Urothelium cell line (cell line): Measurements from ENCODE around the gene PDXDC1.
"Not testable (repeated sequence)": the region's sequence is repeated elsewhere in the genome, so short reads cannot be mapped to it uniquely, and the experiment has no call there.

ENCODE experiments used
- DNase-seq: peaks from one replicate; pipeline ENCODE4 v3.0.0; 2011; ENCODE audit warnings: low spot score, mixed read lengths
- FAIRE-seq: peaks from 2 replicates; lab custom pipeline; 2011; peaks lifted over from hg19 to GRCh38; lab: Jason Lieb, UNC

PDXDC1 gene

DNA sequence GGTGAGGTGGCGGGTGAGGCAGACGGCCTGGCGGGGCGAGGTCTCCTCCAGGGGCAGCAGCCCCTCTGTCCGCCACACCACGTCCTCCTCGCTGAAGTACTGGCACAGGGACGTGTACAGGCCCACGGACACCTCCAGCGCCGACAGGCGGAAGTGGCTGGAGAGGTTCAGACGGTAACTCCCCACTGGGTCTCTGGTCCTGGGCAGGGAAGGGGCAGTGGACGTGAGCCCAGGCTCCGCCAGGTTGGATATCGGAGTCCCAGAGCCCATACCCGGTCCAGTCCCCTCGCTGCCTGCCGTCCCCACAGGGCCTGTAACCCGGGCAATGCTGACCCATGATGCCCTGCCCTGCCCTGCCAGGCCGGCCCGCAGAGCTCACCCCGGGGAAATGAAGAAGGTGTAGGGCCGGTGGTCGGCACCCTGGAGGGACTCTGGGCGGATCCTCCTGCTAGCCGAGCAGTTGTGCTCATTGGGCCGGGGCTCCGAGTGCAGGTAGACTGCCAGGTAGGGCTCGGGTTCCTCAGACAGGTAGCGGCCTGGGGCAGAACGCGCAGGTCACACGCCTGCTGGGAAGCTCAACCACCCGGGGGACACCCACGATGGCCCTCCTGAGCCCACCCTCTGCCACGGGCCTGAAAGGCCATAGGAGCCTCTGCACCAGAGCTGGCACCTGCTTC, 155.6 kb downstream of the PDXDC1 start:
- DNase-seq, FAIRE-seq: not testable (repeated sequence)

DNA sequence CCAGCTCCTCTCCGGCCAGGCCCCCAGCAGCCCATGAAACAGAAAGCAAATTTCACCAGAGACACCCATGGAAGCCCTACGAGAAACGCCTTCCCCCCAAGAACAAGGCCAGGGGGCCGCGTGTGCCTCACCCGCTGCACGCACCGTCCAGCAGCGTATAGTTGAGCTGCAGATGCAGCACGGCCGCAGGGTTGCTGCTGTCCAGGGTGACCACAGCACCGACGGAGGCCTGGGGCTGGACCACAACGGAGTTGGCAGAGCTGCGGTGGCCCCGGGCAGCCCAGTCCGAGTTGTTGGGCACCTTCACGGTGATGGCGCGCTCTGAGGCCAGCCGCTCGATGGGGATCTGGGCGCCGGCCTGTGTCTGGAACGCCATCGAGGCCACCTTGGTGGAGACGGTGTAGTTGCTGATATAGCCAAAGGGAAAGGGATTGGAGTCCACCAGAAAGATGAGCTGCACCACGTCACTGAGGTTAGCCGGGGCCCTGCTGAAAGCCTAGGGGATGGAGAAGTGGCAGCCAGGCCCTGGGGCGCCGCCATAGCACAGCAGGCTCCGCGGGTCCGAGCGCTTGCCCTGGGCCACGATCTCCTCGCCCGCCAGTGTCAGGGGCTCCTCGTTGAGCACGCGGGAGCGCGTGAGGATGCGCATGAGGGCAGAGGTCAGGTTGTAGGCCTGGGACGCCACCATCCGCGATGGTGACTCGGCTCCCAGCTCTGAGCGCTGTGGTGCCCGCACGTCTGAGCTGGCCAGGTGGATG, 156.3 kb downstream of the PDXDC1 start:
- not testable (repeated sequence) for DNase-seq, FAIRE-seq

DNA sequence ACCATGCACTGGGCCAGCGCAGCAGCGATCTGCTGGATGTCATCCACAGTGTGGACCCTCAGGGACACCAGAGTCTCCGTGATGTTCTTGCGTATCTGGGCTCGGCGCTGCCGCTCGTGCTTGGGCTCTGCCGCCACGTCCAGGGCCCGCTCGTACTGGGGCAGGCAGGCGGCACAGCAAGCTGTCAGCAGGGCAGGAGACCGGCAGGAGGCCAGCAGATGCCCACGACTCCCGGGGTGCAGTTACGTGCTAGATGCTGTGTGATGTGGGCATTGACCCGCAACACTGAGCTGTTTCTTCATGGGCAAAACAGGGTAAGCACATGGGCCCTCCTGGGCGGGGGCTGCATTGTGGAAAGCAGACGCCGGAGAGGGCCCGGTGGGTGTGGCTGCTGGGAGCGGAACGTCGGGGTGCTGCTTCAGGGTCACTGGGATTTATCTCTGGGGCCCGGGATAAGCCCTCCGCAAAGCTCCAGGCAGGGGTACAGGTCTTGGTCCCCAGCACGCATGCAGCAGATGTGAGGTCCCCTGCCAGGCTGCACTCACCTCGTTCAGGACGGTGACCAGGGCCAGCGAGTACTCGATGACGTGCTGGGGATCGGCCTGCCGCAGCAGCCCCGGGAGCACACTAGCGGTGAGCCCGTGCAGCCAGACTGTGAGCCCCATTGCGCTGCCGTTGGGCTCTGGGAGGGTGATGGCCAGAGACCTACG, 158.0 kb downstream of the PDXDC1 start:
- FAIRE-seq, DNase-seq: not testable (repeated sequence)

DNA sequence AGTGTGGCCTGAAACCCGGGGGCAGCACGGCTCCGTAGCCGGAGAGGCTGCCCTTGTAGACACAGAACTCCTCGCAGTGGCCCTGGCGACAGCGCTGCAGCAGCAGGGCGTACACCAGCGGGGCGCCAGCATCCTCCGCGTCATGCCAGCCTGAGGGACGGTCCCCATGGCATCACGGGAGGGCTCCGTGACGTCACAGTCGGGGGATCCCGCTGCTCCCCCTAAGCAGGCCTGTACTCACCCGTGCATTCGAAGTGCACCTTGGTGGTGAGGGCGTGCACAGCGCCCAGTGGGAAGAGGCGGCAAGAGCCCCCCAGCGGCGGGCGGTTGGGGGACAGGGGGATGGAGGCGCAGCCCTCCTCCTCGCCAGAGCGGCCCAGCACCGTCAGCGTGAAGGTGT, 158.7 kb downstream of the PDXDC1 start:
- FAIRE-seq, DNase-seq: not testable (repeated sequence)

DNA sequence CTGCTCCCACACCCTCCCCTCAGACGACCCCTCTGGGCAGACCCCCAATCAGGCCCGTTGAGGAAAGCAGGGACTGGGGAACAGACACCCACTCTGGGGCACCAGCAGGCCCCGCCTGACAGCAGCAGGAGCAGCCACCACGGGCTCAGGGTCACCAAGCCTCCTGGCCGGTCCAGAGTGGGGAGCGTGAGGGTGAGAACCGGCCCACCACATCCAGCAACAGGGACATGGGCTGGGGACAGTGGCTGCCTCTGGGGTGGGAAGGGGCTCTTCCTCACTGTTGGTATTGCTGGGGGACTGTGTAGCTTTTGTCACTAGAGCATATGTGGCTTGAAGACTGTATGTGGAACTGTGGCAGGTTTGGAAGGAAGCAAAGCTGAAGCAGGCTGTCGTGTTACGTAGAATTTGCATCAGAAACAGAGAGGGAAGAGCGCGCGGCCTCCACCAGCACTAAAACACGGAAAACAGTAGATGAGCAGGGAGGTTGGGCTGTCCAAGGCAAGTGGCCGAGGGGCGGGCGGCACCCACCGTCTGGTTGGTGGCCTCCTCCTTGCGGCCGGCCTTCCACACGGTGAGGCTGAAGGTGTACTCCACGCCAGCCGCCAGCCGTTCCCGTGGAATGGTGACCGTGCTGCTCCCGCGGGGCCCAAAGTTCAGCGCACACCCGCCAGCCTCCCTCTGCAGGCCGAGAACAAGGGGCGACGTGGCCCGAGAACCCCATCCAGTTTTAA, 160.1 kb downstream of the PDXDC1 start:
- DNase-seq, FAIRE-seq: not testable (repeated sequence)

DNA sequence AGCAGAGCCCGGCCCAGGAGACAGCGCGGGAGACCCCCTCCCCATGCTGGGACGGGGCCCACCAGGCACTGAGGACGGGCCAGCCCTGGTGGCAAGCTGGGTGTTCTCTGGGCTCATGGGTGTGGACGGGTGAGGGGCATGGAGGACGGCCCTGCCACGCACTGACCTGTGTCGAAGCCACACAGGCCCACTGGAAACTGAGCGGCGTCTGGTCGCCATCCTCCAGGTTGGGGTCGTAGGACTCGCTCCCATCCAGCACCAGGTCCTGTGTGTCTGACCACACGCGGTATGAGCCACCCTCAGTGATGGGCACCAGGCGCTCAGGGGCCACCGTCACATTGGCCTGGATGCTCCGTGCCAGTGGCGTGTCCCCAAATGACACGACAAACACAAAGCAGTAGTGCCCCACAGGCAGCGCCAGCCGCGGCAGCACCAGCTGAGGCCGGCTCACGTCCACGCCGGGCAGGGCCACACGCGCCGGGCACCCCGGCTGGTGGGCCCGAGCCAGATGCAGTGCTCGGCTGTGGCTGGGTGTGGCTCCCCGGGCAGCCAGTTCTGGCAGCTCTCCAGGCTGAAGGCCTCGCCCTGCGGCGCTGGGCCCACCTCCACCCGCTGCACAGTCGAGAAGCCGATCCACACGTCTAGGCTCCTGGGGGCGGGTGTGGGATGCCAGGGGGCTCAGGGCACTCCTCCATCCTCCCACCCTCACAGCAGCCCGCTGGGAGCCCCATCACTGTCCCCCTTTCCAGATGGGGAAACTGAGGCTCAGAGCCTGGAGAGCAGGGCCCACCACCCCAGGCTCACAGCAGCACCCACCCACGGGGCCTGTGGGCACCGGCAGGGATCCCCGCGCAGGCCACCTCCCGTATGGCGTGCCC, 160.9 kb downstream of the PDXDC1 start:
- not testable (repeated sequence) for DNase-seq

DNA sequence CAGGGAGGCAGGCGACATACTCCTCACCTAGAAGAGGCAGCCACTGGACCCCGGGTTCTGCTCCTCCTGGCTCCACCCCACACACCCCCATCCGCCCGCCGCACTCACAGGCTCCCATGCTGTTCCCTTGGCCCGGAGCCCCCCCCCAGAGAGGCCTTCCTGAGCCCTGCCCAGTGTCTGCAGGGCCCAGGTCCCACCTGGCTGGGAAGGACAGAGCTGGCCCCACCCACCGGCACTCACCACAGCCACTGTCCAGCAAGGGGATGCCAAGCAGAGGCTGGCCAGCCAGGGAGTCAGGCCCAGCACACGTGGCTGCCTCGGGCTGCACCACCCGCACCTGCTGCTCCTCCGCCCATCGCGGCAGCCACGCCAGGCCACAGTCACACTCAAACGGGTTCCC, 162.7 kb downstream of the PDXDC1 start:
- not testable (repeated sequence) for FAIRE-seq

More for the DNA sequence above, 160.9 kb downstream of the PDXDC1 start:
- FAIRE-seq, result not testable (repeated sequence)

DNA sequence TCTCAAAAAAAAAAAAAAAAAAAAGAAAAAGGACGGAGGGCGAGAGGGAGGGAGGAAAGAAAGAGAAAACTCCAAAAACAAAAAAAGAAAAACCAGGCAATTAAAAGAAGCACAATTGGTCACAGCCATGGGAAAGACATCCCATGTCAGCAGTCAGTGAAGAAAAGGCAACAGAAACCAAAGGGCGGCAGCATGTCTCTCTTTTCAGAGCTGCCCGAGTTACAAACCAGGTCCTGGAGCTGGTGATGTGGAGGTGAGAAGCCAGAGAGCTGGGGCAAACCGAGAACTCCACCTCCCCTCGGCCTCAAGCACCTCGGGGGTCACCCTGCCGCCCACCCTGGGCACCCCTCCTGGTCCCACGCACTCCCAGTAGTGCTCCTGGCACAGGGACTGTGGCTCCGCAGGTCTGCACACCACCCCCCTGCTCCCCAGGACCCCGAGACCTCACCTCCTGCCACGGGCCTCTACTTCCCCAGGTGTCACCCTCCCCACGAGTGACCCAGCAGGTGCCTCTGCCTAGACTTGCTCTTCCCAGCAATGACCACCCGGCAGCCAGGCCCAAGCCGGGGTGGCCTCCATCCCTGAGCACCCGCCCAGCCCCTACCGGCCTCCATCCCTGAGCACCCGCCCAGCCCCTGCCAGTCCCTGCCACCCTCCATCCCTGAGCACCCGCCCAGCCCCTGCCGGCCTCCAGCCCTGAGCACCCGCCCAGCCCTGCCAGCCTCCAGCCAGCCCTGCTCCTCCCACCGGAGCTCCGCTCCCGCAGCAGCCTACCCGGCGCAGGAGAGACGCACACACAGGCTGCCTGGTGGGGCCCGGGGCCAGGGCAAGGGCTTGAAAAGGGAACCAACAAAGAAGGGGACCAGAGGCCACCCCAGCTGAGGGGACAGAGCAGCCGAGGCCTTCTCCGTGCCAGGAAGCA, 165.9 kb downstream of the PDXDC1 start:
- not testable (repeated sequence) for DNase-seq, FAIRE-seq

More for the DNA sequence above, 162.7 kb downstream of the PDXDC1 start:
- DNase-seq, result not testable (repeated sequence)

DNA sequence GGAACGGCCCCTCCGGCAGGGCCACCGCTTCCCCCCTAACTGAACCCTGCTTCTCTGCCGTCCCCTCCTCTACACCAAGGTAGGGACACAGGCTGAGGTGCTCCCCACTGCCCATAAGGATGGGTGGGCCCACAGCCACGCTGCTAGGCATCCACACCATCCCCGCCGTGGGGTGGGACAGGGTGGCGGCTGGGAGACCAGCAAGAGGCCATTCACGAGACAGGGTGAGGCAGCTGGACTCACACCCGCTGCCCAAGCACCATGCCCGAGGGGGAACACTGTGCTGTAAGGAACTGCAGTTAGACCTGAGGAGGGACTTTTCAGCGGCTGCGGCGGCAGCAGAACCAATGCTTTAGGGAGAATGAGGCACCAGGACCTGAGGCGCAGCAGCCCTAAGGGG, 166.8 kb downstream of the PDXDC1 start:
- DNase-seq (no peak), FAIRE-seq (peak; percentile 23)

DNA sequence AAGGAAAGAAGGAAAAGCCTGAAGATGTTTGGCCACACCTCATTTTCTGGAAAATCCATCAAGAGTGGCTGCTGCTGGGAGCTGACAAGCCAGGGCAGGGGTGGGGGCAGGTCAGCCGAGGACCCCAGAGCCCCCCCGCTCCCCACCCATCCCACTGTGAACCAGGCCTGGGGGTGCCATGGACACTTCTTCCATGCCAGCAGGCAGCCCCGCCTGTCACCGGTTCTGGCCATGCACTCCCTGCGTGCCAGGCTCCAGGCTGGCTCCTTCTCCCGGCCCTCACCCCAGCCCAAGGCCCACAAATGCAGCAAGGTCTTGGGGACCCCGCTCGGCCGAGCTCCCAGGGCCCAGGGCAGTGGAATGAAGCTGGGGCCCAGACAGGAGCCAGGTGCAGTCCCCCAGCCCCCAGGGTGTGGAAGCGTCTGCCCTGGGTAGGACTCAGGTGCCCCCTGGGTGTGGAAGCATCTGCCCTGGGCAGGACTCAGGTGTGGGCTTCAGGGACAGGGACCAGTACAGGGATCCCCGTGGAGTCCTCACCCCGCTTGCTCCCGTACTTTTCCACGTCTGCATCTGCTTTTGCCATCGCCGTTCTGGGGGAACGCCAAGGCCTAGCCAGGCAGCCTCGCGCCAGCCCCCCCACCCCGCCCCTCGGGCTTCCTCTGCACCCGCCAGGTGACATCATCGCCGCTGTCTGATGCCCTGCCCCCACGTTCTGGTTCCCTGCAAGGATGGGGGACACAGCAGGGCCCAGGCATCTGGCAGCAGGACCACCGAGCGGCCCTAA, 167.5 kb downstream of the PDXDC1 start:
- not testable (repeated sequence) for FAIRE-seq, DNase-seq

DNA sequence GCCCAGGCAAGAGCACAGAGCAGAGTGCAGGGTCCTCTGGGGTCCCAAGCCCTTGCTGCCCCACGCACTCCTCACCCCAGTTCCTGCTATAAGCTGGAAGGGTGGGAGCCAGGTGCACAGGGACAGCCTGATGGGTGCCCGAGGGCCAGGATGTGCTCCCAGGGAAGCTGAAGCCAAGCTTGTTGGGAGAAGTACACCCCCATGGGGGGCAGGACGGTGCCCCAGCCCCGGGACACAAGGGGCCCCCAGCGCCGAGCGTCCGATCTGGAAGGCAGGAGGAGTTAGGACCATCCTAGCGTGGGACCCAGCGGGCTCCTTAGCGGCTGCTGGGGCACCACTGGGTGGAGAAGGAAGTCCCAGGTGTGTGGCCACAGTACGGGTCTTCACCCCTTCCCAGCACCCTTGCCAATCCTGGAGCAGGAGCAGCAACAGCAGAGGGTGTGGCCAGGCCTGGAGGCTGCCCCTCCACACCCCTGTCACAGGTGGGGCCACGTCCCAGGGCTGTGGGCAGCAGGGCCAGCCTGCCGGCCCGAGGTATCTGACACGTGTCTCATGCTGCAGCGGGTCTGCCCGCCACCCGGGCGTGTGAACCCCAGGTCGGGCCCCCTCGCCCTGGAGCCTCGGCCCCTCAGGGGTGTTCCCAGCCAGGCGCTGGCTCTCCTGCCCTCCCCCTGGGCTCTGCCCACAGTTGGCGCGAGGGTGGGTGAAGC, 168.2 kb downstream of the PDXDC1 start:
- FAIRE-seq, result peak; percentile 67
- DNase-seq, result not testable (repeated sequence)

DNA sequence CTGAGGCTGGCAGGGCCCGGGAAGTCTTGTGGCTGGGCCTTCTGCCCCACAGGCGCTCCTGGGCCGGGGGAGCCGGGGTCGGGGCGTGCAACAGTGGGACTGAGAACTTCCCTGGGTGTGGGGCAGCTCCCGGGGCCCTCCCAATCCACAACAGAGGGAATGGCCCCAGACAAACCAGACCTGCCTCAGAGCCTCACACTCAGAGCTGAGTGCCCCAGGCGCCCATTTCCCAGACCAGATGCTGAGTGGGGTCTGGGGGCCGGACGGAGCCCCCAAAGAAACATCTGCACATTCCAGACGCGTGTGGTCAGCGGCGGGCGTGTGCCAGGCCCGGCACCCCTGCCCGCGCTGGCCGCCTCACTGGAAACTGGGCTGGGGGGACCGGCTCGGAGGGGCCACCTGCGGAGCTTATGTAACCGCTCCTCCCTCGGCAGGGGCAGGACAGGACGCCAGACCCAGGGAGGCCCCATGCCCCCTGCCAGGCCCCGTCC, 168.8 kb downstream of the PDXDC1 start:
- DNase-seq, FAIRE-seq: not testable (repeated sequence)

DNA sequence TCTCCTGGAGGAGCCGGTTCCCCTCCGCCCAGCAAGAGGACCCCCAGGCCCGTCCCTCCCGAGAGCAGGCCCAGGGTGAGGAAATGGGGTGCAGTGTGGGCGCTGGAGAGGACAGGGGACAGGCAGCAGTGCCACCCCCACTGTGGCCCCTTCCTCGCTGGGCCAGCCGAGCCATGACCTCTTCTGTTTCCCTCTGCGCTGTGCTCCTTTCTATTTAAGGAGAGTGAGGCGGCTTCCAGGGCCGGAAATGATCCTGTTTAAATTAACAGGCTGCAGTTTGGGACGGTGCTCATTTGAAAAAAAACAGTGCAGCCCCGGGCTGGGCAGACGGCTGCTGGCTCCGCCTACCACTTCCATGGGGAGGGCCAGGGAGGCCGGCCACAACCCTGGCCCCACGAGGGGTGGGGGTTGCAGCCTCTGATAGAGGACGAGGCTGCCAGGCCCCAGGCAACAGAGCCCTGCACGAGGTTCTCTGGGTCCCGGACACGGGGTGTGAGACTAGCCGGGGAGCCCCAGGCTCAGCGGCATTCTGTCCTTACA, 169.3 kb downstream of the PDXDC1 start:
- FAIRE-seq, DNase-seq: not testable (repeated sequence)

DNA sequence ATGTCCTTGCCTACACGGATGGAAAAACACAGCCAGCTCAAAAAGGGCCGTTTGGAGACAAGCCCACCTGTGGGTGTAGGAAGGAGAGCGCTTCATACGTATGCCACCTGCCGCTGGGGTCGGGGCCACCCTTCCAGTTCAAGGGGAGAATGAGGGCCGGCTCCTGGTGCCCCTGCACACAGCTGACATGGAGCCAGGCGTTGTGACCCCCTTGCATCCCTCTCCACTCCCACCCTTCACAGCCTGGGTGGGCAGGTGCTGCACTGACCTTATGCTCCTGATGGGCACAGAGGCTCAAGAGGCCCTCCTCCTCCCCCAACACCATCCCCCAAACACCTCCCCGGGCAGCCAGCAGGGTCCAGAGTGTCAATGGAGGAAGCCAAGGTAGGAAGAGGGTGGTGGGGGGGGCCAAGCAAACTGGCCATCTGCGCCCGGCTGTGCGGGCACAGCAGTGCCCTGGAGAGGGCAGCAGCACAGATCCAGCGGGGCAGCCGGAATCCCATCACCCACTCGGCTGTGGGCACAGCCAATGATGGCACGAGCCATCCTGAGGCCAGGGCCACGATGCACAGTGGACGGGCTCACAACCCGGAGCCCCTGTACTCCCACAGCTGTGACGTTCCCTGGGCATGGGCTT, 170.1 kb downstream of the PDXDC1 start:
- FAIRE-seq, DNase-seq: not testable (repeated sequence)

DNA sequence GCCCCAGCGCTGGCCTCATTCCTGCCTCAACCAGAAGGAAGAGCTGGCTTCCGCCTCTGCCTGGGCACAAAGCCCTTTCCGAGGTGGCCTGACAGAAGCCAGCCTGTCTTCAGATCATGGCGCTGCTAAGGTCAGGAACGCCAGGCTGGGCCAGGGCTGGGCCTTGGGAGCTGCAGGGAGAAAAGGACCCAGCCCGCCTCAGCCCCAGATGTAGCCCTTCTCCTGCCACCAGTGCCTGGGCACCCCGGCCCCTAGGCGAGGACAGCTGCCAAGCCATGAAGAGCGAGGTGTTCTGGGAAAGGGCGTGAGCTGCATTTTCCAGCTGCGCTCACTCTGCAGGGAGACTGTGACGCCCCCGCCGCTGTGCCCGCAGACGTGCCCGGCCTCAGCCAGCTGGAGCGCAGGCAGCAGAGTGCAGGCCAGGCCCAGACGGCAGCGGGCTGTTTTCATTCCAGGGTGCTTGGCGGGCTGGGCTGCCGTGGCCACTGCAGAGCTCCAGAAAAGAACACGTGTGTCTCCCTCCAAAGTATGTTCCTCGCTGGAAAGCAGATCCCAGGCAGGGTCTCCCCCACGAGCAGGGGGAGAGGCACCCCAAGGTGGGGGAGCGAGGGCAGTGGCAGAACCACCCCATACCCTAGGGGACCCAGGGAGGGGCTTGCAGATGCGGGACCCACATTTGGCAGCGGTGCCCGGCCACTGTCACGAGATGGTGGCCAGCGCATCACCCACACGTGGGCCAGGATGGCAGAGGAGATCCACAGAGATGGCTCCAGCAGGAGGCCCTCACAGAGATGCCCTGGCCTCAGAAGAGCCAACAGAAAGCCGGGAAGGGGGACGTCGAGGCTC, 170.8 kb downstream of the PDXDC1 start:
- FAIRE-seq, DNase-seq: not testable (repeated sequence)
